Ovary (tissue), 9 donors: ENCODE measurements around the gene LDB2. TPM values are rescaled to one million over a fixed set of nuclear protein-coding genes. Genes with fewer than 3 reads are reported as not detected.

Experiments
- DNase-seq, 5 donors: peaks; one replicate each; pipeline ENCODE4 v3.0.0-alpha.2; 2019 to 2020
- H3K27ac ChIP-seq, 2 donors: fragments of 200-600 bp; one replicate each; pipeline versions ENCODE4 v1.5.1 to v1.8.0; 2019 to 2022
- H3K27me3 ChIP-seq: fragments of 200-600 bp; one replicate; pipeline ENCODE4 v1.8.0; 2022
- H3K36me3 ChIP-seq: fragments of 200-600 bp; sonication (generic); one replicate; pipeline ENCODE4 v1.5.1; 2019
- H3K4me1 ChIP-seq: one replicate; pipeline ENCODE4 v1.8.1; 2013; ENCODE audit warnings: mild to moderate bottlenecking, moderate library complexity; ENCODE audit not compliant: insufficient read depth
- H3K4me3 ChIP-seq: fragments of 200-600 bp; sonication (generic); one replicate; pipeline ENCODE4 v1.5.1; 2017
- H3K9me3 ChIP-seq, 2 donors: fragments of 200-600 bp in 1 of 2; sonication (generic) in 1 of 2; one replicate each; pipeline versions ENCODE4 v1.5.1 to v1.8.1; 2013 to 2019; ENCODE audit warnings: mild to moderate bottlenecking in 1 of 2, moderate library complexity in 1 of 2
- EP300 ChIP-seq: sonication (generic); formaldehyde crosslinking; IDR thresholded peaks from one replicate; pipeline ENCODE4 v1.6.1; 2017; ENCODE audit warnings: antibody characterized with exemption
- POLR2A ChIP-seq: fragments of 450-650 bp; IDR thresholded peaks from one replicate; pipeline ENCODE4 v1.6.1; 2017; ENCODE audit warnings: antibody characterized with exemption, mild to moderate bottlenecking, moderate library complexity
- WGBS, 3 donors: extraction: QIAGEN DNeasy Blood & Tissue Kit in 1 of 3; methylation state at CpG; one replicate each; pipeline versions ENCODE4 v1.1.5 to v1.1.7; 2013 to 2017; 5-methylcytosine and 5-hydroxymethylcytosine counted together
- intact Hi-C, 4 donors: fragments of 100-400 bp; cut with DNase I; formaldehyde crosslinking; loops; one replicate each; pipeline versions ENCODE4 v1.11.0 to v1.15.1; 2022 to 2023
- polyA plus RNA-seq, 2 donors: library from polyadenylated mRNA; stranded (reverse); fragments of 200-250 nt in 1 of 2; fragments of 350-450 nt in 1 of 2; fragmentation: Illumina TruSeq in 1 of 2; extraction: RNeasy Lipid Tissue Mini Kit (QIAGEN cat#74804) in 1 of 2; gene quantifications; one replicate each; pipeline ENCODE4 v1.2.3, GENCODE V29; 2013 to 2014
- total RNA-seq, 7 donors: library from RNA; depleted of rRNA in 2 of 7; stranded (reverse); fragments of >200 nt in 2 of 7; fragmentation: NEBNext Ultra II Directional in 3 of 7; extraction: Animal tissue kit (Norgen Biotek cat#: 25700) in 3 of 7; gene quantifications; one replicate each; pipeline versions ENCODE4 v1.1.0 to v1.2.4, GENCODE V29; 2016 to 2023
- TF ChIP-seq, protein P1 (sequence below), 3 donors: fragments of 450-650 bp in 2 of 3; fragments of 200-600 bp in 1 of 3; IDR thresholded peaks; one replicate each; pipeline versions ENCODE4 v1.5.1 to v1.8.0; 2016 to 2022; ENCODE audit warnings: antibody characterized with exemption in 3 of 3, mild to moderate bottlenecking in 1 of 3
- donor health status: DM: no; HTN: no; CAD: no; lungs with moderate emphysema.
- donor health status: DM: no; HTN: no; CAD: no.
- donor health status: Bipolar disorder and iron deficiency.
- donor health status: DM: yes; HTN: yes; CAD: no.
- donor health status: DM: no; HTN: no; CAD: no.
- donor health status: DM: yes; HTN: yes; CAD: no.

The LDB2 gene
- total and polyA plus RNA-seq, 9 donors = 17.0 to 89.1 (median 27.4) TPM

DNA sequence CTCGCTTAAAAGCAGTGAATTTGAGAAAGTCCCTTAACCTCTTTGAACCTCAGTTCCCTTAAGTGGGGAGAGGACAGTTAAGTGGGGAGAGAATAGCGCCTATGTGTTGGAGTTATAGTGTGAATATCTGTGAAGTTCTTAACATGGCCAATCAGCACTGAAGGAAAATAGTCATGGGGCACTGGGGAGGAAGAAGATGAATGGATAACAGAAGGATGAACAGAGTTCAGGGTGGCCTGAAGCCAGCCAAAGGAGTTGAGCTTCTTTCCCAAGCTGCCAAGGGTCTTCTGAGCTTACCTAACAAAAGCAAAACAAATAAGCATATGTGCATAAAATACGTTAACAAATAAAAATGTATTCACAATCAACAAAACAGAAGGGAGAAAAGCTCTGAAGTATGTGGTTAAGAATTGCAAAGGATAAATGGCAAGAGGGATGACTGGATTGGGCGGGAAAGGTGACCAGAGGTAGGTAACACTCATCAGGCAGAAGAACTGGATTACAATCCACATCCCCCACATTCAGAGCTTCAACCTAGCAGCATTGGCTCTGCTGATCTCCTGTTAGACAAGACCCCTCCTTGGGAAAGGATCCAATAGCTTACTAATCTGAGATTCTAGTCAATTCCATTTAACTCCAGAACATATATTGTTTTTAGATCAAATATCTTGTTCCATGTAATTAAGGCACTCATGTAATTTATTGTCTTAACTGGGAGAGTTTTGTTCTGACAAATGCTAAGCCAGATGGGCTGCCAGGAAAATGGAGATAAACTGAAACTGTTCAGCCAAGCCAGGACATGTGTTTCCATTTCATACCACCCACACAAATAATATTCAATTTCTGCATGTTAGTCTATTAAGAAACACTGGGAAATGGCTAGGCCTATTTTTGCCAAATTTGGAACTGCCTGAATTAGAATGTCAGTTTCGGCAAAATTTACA is 221.2 kb downstream of the LDB2 start:
- Histone ChIP-seq H3K4me3 (no peak overlapping the region), H3K27ac (no peak overlapping the region), H3K27me3 (no peaks in the 10 kb centered on the region), H3K9me3 (no peaks in the 10 kb centered on the region), H3K4me1 (peaks cover 16% of the 10 kb centered on the region), H3K36me3 (no peaks in the 10 kb centered on the region)
- intact Hi-C loops = no loop called here
- 78 to 84% (median 83%) methylated on average over 5 of the region's 5 CpGs for WGBS, 3 donors
- DNase-seq = no peak
- TF ChIP-seq POLR2A (no peak), EP300 (no peak)
- TF ChIP-seq, protein P1, sequence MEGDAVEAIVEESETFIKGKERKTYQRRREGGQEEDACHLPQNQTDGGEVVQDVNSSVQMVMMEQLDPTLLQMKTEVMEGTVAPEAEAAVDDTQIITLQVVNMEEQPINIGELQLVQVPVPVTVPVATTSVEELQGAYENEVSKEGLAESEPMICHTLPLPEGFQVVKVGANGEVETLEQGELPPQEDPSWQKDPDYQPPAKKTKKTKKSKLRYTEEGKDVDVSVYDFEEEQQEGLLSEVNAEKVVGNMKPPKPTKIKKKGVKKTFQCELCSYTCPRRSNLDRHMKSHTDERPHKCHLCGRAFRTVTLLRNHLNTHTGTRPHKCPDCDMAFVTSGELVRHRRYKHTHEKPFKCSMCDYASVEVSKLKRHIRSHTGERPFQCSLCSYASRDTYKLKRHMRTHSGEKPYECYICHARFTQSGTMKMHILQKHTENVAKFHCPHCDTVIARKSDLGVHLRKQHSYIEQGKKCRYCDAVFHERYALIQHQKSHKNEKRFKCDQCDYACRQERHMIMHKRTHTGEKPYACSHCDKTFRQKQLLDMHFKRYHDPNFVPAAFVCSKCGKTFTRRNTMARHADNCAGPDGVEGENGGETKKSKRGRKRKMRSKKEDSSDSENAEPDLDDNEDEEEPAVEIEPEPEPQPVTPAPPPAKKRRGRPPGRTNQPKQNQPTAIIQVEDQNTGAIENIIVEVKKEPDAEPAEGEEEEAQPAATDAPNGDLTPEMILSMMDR (IDR thresholded peaks at IDR 0.05) = no peak

DNA sequence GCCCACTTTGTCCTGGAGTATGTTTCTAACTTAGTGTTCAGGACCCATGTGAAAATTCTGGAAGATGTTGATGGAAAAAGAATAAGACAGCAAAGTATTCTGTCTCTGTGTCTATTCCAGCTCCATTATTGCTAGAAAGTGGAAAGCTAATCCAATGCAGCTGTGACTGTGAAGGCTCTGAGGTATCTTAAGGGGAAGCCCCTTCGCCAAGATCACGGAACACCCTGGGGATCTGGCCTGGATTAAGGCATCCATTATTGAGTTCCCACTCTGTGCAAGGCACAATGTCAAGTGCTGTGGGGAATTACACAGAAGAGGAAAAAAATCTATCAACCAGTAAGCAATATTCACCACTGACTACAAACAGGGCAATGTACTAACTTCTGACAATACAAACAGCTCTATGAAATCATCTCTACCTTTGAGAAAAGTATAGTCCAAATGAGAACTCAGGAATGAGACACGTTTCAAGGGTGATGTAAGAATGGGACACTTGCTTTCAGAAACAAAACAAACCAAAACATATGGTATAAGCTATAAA is 222.1 kb downstream of the LDB2 start:
- H3K4me3 ChIP-seq = no peak overlapping the region
- no peaks in the 10 kb centered on the region for H3K9me3 ChIP-seq
- H3K27ac ChIP-seq = no peak overlapping the region
- H3K4me1 ChIP-seq = peaks cover 23% of the 10 kb centered on the region
- TF ChIP-seq POLR2A (no peak), EP300 (no peak)
- TF ChIP-seq, protein P1 (IDR thresholded peaks at IDR 0.05) = no peak
- H3K36me3 ChIP-seq = no peaks in the 10 kb centered on the region
- 69 to 95% (median 94%) methylated on average over 3 of the region's 3 CpGs for WGBS, 3 donors
- no peaks in the 10 kb centered on the region for H3K27me3 ChIP-seq
- intact Hi-C loops = no loop called here
- DNase-seq = no peak

DNA sequence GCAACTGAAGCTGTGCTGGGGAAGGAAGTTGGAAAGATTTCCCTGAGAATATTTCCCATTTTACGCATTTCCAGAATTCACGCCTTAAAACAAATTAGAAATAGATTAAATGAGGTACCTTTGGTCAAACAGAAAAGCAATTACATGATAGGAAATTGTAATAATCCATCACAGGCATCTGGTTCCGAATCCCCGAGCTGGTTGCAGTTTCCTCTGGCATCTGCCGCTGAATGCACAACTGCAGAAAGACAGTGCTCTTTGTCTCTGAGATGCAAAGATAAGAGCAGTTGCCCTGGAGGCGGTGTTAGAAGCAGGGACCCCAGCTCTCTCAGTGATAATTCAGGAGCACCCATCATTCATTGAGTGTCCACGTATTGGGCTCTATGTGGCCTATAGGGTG is 224.4 kb downstream of the LDB2 start:
- intact Hi-C loops = no loop called here
- Histone ChIP-seq H3K27ac (no peak overlapping the region), H3K27me3 (no peaks in the 10 kb centered on the region), H3K4me3 (no peak overlapping the region), H3K36me3 (no peaks in the 10 kb centered on the region), H3K9me3 (no peaks in the 10 kb centered on the region), H3K4me1 (peaks cover 26% of the 10 kb centered on the region)
- WGBS, 3 donors = 80 to 92% (median 85%) methylated on average over 7 of the region's 7 CpGs
- TF ChIP-seq, protein P1 (IDR thresholded peaks at IDR 0.05) = no peak
- TF ChIP-seq POLR2A (no peak), EP300 (no peak)
- DNase-seq = no peak

DNA sequence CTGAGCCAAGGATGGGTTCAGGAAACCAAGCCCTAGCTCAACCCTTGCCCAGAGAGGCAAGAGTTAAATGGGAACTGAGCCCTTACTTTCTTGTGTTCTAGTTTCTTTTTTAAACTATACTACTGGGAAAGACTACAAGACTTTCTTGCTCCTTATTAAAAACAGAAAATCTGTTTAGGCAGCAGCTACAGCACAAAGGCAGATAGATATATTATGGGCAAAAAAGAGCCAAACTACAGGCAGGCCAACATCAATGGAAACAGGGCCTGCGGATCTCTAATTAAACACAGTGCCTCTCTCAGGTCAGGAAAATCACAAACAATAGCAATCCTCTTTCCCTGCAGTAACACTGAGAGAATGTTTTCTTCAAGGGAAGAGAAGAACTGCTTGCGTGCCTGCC is 226.0 kb downstream of the LDB2 start:
- H3K27ac ChIP-seq = peak overlapping the region in 1 of 2 donors; percentile 59
- H3K36me3 ChIP-seq = no peaks in the 10 kb centered on the region
- peaks cover 30% of the 10 kb centered on the region for H3K4me1 ChIP-seq
- intact Hi-C loops = no loop called here
- H3K27me3 ChIP-seq = no peaks in the 10 kb centered on the region
- H3K4me3 ChIP-seq = no peak overlapping the region
- WGBS, 3 donors = 18 to 23% (median 19%) methylated on average over 2 of the region's 2 CpGs
- no peak for DNase-seq
- TF ChIP-seq EP300 = no peak
- no peak for TF ChIP-seq POLR2A
- TF ChIP-seq, protein P1 (IDR thresholded peaks at IDR 0.05) = no peak
- no peaks in the 10 kb centered on the region for H3K9me3 ChIP-seq
